ENCODE data around the gene BAHCC1. TPM values are rescaled to one million over a fixed set of nuclear protein-coding genes. Genes with fewer than 3 reads are reported as not detected.

BAHCC1 gene
- total and polyA plus RNA-seq, 7 experiments from 2014 or later = 0.05 to 3.8 (median 0.68) TPM; not detected in 3

- Mint-ChIP-seq H3K4me3 (no peak overlapping the region), H3K4me1 (no peaks in the 10 kb centered on the region), H3K27me3 (no peaks in the 10 kb centered on the region), H3K9me3 (no peaks in the 10 kb centered on the region), H3K27ac (no peak overlapping the region), H3K36me3 (no peaks in the 10 kb centered on the region)
- ATAC-seq = no peak
- intact Hi-C loops (cut with micrococcal nuclease) = no loop called here
- H3K27me3 ChIP-seq (ENCODE audit: control insufficient read depth in 2 of 2, insufficient read depth in 2 of 2, low read length in 2 of 2) = no peaks in the 10 kb centered on the region
- no peak overlapping the region for H3K4me3 ChIP-seq (ENCODE audit: low read length)
- no peaks in the 10 kb centered on the region for H3K9me3 ChIP-seq (ENCODE audit: control insufficient read depth in 2 of 3, low read length in 3 of 3)
- H3K36me3 ChIP-seq (ENCODE audit: control insufficient read depth in 2 of 3, insufficient read depth in 3 of 3, low read length in 3 of 3) = no peaks in the 10 kb centered on the region
- no peak for DNase-seq
- ChIA-PET CTCF (no interaction called here), POLR2A (no interaction called here)
- no peaks in the 10 kb centered on the region for H3K4me1 ChIP-seq (ENCODE audit: control insufficient read depth in 2 of 2, insufficient read depth in 2 of 2, low read length in 2 of 2)
- H3K27ac ChIP-seq (ENCODE audit: low read depth, low read length) = no peak overlapping the region
These were observed 73.0 kb downstream of the BAHCC1 start for GRCh38 chr17:81468111-81468769.

- no peaks in the 10 kb centered on the region for H3K27me3 Mint-ChIP-seq
- H3K27me3 ChIP-seq (ENCODE audit: control insufficient read depth in 2 of 2, insufficient read depth in 2 of 2, low read length in 2 of 2) = no peaks in the 10 kb centered on the region
- H3K27ac Mint-ChIP-seq = no peak overlapping the region
- no peak overlapping the region for H3K4me3 Mint-ChIP-seq
- POLR2A ChIA-PET = no interaction called here
- H3K4me1 Mint-ChIP-seq = no peaks in the 10 kb centered on the region
- no peaks in the 10 kb centered on the region for H3K9me3 ChIP-seq (ENCODE audit: control insufficient read depth in 2 of 3, low read length in 3 of 3)
- intact Hi-C loops (cut with micrococcal nuclease) = no loop called here
- H3K9me3 Mint-ChIP-seq = no peaks in the 10 kb centered on the region
- no peak overlapping the region for H3K27ac ChIP-seq (ENCODE audit: low read depth, low read length)
- H3K4me3 ChIP-seq (ENCODE audit: low read length) = no peak overlapping the region
- CTCF ChIA-PET = no interaction called here
- H3K36me3 Mint-ChIP-seq = no peaks in the 10 kb centered on the region
- DNase-seq = no peak
- ATAC-seq = no peak
- no peaks in the 10 kb centered on the region for H3K36me3 ChIP-seq (ENCODE audit: control insufficient read depth in 2 of 3, insufficient read depth in 3 of 3, low read length in 3 of 3)
- H3K4me1 ChIP-seq (ENCODE audit: control insufficient read depth in 2 of 2, insufficient read depth in 2 of 2, low read length in 2 of 2) = no peaks in the 10 kb centered on the region
These were observed 73.5 kb downstream of the BAHCC1 start for GRCh38 chr17:81468770-81469121.

- intact Hi-C loops (cut with micrococcal nuclease) = no loop called here
- Mint-ChIP-seq H3K27ac (no peak overlapping the region), H3K4me1 (no peaks in the 10 kb centered on the region), H3K27me3 (no peaks in the 10 kb centered on the region), H3K36me3 (no peaks in the 10 kb centered on the region), H3K9me3 (no peaks in the 10 kb centered on the region), H3K4me3 (no peak overlapping the region)
- H3K27ac ChIP-seq (ENCODE audit: low read depth, low read length) = no peak overlapping the region
- DNase-seq (no peak), ATAC-seq (no peak)
- H3K4me3 ChIP-seq (ENCODE audit: low read length) = no peak overlapping the region
- no peaks in the 10 kb centered on the region for H3K36me3 ChIP-seq (ENCODE audit: control insufficient read depth in 2 of 3, insufficient read depth in 3 of 3, low read length in 3 of 3)
- no peaks in the 10 kb centered on the region for H3K9me3 ChIP-seq (ENCODE audit: control insufficient read depth in 2 of 3, low read length in 3 of 3)
- no peaks in the 10 kb centered on the region for H3K4me1 ChIP-seq (ENCODE audit: control insufficient read depth in 2 of 2, insufficient read depth in 2 of 2, low read length in 2 of 2)
- CTCF ChIA-PET = no interaction called here
- H3K27me3 ChIP-seq (ENCODE audit: control insufficient read depth in 2 of 2, insufficient read depth in 2 of 2, low read length in 2 of 2) = no peaks in the 10 kb centered on the region
- POLR2A ChIA-PET = no interaction called here
These were observed 74.0 kb downstream of the BAHCC1 start for GRCh38 chr17:81469266-81469665.

GRCh38 chr17:81470270-81470943, 75.2 kb downstream of the BAHCC1 start:
- Histone ChIP-seq H3K27me3 (ENCODE audit: control insufficient read depth in 2 of 2, insufficient read depth in 2 of 2, low read length in 2 of 2) (no peaks in the 10 kb centered on the region), H3K9me3 (ENCODE audit: control insufficient read depth in 2 of 3, low read length in 3 of 3) (no peaks in the 10 kb centered on the region), H3K36me3 (ENCODE audit: control insufficient read depth in 2 of 3, insufficient read depth in 3 of 3, low read length in 3 of 3) (no peaks in the 10 kb centered on the region), H3K27ac (ENCODE audit: low read depth, low read length) (no peak overlapping the region), H3K4me1 (ENCODE audit: control insufficient read depth in 2 of 2, insufficient read depth in 2 of 2, low read length in 2 of 2) (no peaks in the 10 kb centered on the region), H3K4me3 (ENCODE audit: low read length) (no peak overlapping the region)
- Mint-ChIP-seq H3K27ac (no peak overlapping the region), H3K4me1 (no peaks in the 10 kb centered on the region), H3K4me3 (no peak overlapping the region), H3K27me3 (no peaks in the 10 kb centered on the region), H3K9me3 (no peaks in the 10 kb centered on the region), H3K36me3 (no peaks in the 10 kb centered on the region)
- POLR2A ChIA-PET = no interaction called here
- CTCF ChIA-PET = no interaction called here
- no peak for DNase-seq
- no peak for ATAC-seq
- intact Hi-C loops (cut with micrococcal nuclease) = no loop called here

- no peaks in the 10 kb centered on the region for H3K27me3 ChIP-seq (ENCODE audit: control insufficient read depth in 2 of 2, insufficient read depth in 2 of 2, low read length in 2 of 2)
- Mint-ChIP-seq H3K4me3 (no peak overlapping the region), H3K27ac (no peak overlapping the region), H3K36me3 (no peaks in the 10 kb centered on the region), H3K4me1 (no peaks in the 10 kb centered on the region), H3K9me3 (no peaks in the 10 kb centered on the region), H3K27me3 (no peaks in the 10 kb centered on the region)
- H3K9me3 ChIP-seq (ENCODE audit: control insufficient read depth in 2 of 3, low read length in 3 of 3) = no peaks in the 10 kb centered on the region
- CTCF ChIA-PET = no interaction called here
- H3K4me1 ChIP-seq (ENCODE audit: control insufficient read depth in 2 of 2, insufficient read depth in 2 of 2, low read length in 2 of 2) = no peaks in the 10 kb centered on the region
- no peak overlapping the region for H3K27ac ChIP-seq (ENCODE audit: low read depth, low read length)
- POLR2A ChIA-PET = no interaction called here
- intact Hi-C loops (cut with micrococcal nuclease) = no loop called here
- ATAC-seq (no peak), DNase-seq (no peak)
- H3K4me3 ChIP-seq (ENCODE audit: low read length) = no peak overlapping the region
- H3K36me3 ChIP-seq (ENCODE audit: control insufficient read depth in 2 of 3, insufficient read depth in 3 of 3, low read length in 3 of 3) = no peaks in the 10 kb centered on the region
These were observed 75.9 kb downstream of the BAHCC1 start for GRCh38 chr17:81470944-81471817.

GRCh38 chr17:81471818-81472456, 76.7 kb downstream of the BAHCC1 start:
- Histone ChIP-seq H3K36me3 (ENCODE audit: control insufficient read depth in 2 of 3, insufficient read depth in 3 of 3, low read length in 3 of 3) (no peaks in the 10 kb centered on the region), H3K4me3 (ENCODE audit: low read length) (no peak overlapping the region), H3K27ac (ENCODE audit: low read depth, low read length) (no peak overlapping the region), H3K27me3 (ENCODE audit: control insufficient read depth in 2 of 2, insufficient read depth in 2 of 2, low read length in 2 of 2) (no peaks in the 10 kb centered on the region), H3K4me1 (ENCODE audit: control insufficient read depth in 2 of 2, insufficient read depth in 2 of 2, low read length in 2 of 2) (no peaks in the 10 kb centered on the region), H3K9me3 (ENCODE audit: control insufficient read depth in 2 of 3, low read length in 3 of 3) (no peaks in the 10 kb centered on the region)
- DNase-seq (peak in 2 of 9 donors; percentile 31 to 42), ATAC-seq (no peak)
- Mint-ChIP-seq H3K27ac (no peak overlapping the region), H3K9me3 (peaks cover 0 to under 1% (median 0%) of the 10 kb centered on the region in 11 donors), H3K27me3 (no peaks in the 10 kb centered on the region), H3K4me1 (no peaks in the 10 kb centered on the region), H3K36me3 (no peaks in the 10 kb centered on the region), H3K4me3 (no peak overlapping the region)
- intact Hi-C loops (cut with micrococcal nuclease) = no loop called here
- ChIA-PET CTCF (no interaction called here), POLR2A (no interaction called here)
